GM12801 (cell line): Measurements from ENCODE around the gene SOS2.

Source experiments
- TF ChIP-seq, protein P1 (sequence below): IDR thresholded peaks from one replicate; pipeline ENCODE4 v1.5.1; 2011; ENCODE audit warnings: control low read depth; ENCODE audit not compliant: insufficient read length; ENCODE audit errors: extremely low read depth

Gene SOS2

DNA sequence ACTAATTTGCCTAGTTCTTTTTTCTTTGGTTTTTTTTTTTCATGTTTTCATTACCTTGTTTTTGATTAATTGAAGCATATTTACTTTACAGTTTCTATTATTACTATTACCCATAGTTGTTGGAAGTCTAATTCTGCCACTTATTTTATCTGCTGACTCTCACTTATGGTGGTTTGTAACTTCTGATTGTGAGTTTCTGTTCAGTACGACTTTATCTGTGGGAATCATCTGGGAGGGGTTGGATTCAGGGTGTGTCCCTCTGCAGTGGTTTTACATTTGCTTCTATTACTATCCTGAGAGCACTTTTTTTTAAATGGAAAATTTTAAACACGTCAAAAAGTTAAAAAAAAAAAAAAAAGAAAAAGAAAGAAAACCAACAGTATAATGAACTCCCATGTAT lies 26.4 kb upstream of the SOS2 start:
- TF ChIP-seq, protein P1, sequence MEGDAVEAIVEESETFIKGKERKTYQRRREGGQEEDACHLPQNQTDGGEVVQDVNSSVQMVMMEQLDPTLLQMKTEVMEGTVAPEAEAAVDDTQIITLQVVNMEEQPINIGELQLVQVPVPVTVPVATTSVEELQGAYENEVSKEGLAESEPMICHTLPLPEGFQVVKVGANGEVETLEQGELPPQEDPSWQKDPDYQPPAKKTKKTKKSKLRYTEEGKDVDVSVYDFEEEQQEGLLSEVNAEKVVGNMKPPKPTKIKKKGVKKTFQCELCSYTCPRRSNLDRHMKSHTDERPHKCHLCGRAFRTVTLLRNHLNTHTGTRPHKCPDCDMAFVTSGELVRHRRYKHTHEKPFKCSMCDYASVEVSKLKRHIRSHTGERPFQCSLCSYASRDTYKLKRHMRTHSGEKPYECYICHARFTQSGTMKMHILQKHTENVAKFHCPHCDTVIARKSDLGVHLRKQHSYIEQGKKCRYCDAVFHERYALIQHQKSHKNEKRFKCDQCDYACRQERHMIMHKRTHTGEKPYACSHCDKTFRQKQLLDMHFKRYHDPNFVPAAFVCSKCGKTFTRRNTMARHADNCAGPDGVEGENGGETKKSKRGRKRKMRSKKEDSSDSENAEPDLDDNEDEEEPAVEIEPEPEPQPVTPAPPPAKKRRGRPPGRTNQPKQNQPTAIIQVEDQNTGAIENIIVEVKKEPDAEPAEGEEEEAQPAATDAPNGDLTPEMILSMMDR = no peak

DNA sequence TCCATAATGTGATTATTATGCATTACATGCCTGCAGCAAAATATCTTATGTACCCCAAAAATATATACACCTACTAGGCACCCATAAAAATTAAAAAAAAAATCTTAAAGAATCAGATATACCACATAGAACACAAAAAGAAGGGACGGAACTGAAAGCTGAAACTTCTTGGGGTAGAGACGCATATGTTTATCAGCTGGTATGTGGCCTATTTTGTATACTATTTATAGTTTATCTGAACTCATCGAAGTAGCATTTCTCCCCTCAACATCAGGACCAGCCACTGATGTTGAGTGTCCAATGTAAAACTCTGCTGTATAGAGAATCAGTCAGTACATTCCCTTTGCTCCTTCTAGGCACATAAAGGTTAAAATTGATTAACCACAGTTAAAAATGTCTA lies 22.9 kb upstream of the SOS2 start:
- TF ChIP-seq, protein P1 = no peak

DNA sequence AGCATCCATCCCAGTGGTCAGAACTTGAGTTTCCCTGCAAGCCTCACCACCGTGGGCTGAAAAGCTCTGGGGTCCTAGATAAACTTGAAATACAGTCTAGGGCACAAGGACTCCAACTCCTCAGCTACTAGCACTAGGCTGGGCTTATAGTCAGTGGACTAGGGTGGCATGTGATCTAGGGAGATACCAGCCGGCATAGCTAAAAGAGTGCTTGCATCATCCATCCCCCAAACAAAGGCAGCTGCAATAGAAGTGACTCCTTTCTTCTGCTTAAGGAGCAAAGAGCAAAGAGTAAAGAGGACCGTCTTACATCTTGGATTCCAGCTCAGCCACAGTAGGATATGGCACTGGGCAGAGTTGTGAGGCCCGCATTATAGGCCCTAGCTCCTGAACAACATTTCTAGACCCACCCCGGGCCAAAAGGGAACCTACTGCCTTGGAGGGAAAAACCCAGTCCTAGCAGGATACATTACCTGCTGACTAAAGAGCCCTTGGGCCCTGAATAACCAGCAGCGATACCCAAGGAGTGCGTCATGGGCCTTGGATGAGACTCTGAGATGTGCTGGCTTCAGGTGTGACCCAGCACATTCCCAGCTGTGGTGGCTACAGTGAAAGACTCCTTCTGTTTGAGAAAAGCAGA lies 17.9 kb upstream of the SOS2 start:
- TF ChIP-seq, protein P1 = no peak

DNA sequence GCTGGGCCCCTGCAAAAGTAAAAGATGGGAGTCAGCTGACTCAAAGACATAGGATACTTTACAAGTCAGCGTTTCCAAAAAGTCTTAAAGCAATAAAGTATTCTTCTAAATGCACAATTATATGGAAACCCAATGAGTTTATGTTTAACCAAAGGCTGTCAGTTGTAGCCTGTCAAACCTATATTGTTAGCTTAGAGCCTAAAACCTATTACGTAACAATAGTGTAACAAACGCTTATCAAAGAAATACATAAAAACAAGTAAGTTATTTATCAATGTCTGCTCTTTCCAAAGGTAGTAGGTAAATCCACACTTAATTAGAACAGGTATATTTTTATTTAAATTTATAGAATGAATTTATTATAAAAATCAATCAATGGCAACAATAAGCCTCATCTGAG lies 15.9 kb upstream of the SOS2 start:
- TF ChIP-seq, protein P1 = no peak

DNA sequence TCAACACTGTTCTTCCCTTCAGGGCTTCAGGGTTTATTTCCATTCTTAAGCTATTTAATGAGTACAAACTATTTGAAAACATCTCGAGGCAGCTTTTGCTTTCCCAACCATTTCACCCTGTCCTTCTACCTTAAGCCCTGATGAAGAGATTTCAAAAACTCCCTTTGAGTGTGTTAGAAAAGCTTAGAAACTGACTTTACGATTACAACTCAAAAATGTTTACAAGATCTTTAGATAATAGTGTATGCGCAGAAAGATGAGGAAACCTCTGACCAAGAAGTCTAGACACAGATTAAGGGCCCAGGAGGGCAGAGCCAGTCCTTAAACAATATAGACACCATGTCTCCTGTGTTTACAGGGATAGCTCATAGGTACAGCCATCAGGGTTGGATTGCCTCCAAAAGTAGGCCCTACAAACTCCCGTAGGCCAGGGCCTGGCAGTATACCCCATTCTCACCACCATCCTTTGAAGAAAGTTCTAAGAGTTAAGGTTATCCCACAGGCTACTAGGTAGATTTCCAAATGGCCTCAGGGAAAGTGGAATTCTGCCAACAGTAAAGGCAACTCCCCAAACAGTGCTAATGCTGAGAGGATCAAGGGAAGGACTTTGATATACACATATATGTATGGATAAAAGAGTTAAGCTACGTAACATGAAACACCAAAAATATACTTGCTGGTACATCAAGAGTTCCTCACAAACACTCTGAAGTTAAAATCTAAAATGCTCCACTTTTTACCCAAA lies 11.4 kb upstream of the SOS2 start:
- TF ChIP-seq, protein P1 = no peak

DNA sequence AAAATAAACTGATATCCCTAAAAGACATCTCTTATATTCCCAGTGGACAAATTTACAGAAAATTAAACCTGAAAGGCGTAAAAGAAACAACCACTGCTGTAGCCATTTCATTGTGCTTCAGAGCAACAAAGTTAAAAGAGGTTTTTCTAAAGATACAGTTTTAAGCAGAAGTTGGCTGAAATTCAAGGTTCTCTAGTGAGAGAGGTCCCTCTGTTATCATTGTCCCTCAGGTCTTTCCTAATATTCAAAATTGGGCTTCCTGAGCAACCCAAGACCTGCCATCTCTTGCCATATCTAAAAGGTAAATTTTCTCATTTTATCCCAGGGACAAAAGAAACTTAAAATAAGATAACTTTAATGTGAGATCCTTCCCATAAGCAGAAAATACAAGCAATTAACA lies 10.7 kb upstream of the SOS2 start:
- TF ChIP-seq, protein P1 = no peak

DNA sequence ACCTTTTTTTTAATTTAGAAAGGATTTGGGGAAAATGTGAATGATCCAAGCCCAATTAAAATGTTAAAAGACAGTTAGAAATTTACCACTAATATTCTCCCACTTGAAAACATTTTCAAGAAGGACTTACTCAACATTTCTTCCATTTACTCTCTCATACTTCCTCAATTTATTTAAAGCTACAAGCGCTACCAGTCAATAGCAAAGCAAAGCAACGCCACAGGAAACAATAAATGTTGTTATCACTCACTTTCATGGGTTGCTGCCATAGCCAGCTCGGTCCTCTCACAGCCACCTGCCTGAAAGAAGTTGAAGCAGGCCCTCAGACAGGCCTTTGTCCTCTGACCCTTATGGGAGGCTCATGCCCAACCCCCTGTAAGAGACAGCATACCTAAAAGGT lies 6.0 kb upstream of the SOS2 start:
- TF ChIP-seq, protein P1 = no peak
